ENCODE data around the gene IL12RB1.

Gene IL12RB1

DNA sequence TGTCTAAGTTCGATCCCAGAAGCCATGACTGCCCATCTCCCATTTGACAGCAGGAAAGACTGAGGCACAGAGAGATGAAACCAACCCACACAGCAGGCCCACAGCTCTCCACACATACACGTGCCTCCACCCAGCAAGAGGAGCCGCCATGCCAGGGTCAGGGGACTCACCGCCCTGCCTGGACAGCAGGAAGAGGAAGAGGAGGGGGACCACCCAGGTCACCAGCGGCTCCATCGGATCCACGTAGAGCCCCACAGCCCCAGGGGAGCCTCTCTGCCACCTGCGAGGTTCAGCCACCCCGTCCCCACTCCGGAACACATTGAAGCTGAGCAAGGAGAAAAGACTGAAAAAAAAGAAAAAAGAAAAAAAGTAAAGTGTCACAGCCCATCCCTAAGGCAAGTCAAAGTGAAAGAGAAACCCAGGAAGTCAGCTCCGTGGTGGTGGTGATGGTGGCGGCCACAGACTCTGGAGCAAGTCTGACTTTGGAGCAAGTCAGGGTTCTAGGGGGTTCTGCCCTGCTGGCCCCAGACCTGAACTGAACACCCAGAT lies at the start of gene IL12RB1:
Gene IL12RB1, minus strand, starts transcription at position 345 of the 549 bp plus-strand sequence. Its CDS starts 111 bp downstream, at position 234.
- DNase-seq (ENCODE audit: low read depth in 1 of 2, low spot score in 1 of 2) = peak in 1 of 2 donors; percentile 47

DNA sequence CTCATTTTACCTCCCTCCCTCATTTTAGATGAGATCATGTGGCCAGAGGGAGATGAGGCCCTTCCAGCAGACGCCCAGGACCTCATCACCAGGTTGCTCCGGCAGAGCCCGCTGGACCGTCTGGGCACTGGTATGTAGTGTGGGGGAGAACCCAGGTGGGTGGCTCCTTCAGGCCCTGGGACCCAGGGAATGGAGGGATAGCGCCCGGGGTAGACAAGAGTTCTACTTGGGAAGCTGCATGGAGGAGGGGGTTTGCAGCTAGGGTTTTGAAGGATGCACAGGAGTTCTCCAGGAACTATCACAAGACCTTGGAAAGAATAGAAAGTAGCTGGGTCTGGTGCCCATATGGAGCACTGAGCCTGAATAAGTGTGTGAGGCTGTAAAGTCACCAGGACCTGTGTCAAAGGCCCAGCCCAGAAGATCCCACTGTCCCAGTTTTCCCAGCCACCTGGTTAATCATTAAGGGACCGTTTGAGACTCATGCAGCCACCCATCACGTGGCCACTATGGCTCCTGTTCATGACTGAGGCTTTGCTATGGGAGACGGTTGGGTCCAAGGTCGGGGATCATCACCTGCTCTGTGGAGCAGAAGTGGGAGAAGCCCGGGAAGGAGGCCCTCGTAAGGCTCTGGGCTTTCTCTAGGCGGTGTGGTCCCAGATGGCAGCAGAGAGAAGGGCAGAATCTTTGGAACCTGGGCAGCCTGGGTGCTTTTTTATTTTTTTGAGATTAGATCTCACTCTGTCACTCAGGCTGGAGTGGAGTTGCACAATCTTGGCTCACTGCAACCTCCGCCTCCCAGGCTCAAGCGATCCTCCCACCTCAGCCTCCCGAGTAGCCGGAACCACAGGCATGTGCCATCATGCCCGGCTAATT lies 49.2 kb upstream of the IL12RB1 start:
- DNase-seq (ENCODE audit: low read depth in 1 of 2, low spot score in 1 of 2) = no peak

- DNase-seq (ENCODE audit: low read depth in 1 of 2, low spot score in 1 of 2) = no peak
Observed at GRCh38 chr19:18131841-18132596, 45.3 kb upstream of the IL12RB1 start.

GRCh38 chr19:18130523-18131242 lies 43.9 kb upstream of the IL12RB1 start:
- no peak for DNase-seq (ENCODE audit: low read depth in 1 of 2, low spot score in 1 of 2)

- DNase-seq (ENCODE audit: low read depth in 1 of 2, low spot score in 1 of 2) = no peak
Observed at GRCh38 chr19:18128805-18129204, 42.1 kb upstream of the IL12RB1 start.

GRCh38 chr19:18128044-18128443 lies 41.3 kb upstream of the IL12RB1 start:
- no peak for DNase-seq (ENCODE audit: low read depth in 1 of 2, low spot score in 1 of 2)

DNA sequence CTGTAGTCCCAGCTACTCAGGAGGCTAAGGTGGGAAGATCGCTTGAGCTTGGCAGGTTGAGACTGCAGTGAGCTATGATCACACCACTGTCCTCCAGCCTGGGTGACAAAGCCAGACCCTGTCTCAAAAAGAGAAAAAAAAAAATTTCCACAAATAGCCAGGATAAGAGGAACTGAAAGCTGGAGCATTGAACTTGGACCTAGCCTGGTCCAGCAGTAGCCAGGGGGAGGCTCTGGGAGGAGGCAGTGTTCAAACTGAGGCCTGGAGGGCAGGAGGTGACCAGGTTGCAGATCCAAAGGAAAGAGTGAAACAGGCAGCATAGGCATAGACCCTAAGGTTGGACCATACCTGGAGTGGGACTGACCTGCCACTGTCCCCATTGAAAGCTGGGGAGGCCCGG lies 39.4 kb upstream of the IL12RB1 start:
- no peak for DNase-seq (ENCODE audit: low read depth in 1 of 2, low spot score in 1 of 2)

GRCh38 chr19:18123819-18124218 lies 37.1 kb upstream of the IL12RB1 start:
- DNase-seq (ENCODE audit: low read depth in 1 of 2, low spot score in 1 of 2) = no peak

GRCh38 chr19:18122860-18123795 lies 36.4 kb upstream of the IL12RB1 start:
- DNase-seq (ENCODE audit: low read depth in 1 of 2, low spot score in 1 of 2) = no peak

DNA sequence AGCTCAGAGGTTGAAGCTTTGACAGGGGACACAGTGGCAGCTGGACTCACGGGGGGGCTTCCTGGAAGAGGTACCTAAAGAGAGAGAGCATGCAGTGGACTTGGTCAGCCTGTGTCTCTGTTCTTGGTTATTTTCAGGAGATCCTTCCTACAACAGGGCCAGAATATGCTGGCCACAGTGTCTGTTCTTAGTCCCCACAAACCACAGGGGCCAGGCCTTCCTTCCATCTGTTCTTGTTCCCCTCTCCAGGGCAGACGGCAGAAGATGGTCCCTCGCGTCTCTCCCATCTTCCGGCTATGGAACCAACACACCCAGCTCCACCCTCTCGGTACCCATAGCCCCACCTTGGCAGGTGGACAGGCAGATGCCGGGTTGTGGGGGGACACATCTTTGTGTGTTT lies 35.7 kb upstream of the IL12RB1 start:
- no peak for DNase-seq (ENCODE audit: low read depth in 1 of 2, low spot score in 1 of 2)

DNA sequence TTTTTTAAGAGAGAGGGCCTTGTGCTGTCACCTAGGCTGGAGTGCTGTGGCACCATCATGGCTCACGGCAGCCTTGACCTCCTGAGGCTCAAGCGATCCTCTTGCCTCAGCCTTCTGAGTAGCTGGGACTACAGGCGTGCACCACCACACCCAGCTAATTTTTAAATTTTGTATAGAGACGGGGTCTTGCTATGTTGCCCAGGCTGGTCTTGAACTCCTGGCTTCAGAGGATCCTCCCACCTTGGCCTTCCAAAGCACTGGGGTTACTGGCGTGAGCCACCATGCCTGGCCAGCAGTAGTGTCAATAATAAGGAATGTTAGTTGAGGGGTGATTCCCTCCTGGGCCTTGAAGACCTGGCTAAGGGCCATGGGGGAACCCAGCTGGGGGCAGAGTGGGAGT lies 34.4 kb upstream of the IL12RB1 start:
- DNase-seq (ENCODE audit: low read depth in 1 of 2, low spot score in 1 of 2) = no peak

DNA sequence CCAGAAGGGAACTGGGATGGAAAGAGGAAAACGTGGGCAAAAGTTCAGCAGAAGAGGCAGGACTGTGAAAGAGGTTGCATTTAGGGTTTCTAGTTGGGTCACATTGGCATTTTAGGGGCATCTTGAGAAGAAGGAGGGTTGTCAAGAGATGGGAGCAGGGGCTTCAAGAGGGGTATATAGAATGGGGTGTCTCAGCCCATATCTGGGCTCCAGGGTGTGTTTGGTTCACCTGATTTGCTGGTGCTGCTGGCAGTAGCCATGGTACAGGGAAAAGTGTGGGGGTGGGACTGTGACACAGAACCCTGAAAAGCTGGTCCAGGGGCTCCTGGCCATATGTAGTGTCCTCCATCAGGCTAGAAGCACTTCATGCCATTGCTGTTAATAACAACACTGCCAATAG lies 33.4 kb upstream of the IL12RB1 start:
- no peak for DNase-seq (ENCODE audit: low read depth in 1 of 2, low spot score in 1 of 2)

GRCh38 chr19:18119717-18120105 lies 33.0 kb upstream of the IL12RB1 start:
- no peak for DNase-seq (ENCODE audit: low read depth in 1 of 2, low spot score in 1 of 2)

DNA sequence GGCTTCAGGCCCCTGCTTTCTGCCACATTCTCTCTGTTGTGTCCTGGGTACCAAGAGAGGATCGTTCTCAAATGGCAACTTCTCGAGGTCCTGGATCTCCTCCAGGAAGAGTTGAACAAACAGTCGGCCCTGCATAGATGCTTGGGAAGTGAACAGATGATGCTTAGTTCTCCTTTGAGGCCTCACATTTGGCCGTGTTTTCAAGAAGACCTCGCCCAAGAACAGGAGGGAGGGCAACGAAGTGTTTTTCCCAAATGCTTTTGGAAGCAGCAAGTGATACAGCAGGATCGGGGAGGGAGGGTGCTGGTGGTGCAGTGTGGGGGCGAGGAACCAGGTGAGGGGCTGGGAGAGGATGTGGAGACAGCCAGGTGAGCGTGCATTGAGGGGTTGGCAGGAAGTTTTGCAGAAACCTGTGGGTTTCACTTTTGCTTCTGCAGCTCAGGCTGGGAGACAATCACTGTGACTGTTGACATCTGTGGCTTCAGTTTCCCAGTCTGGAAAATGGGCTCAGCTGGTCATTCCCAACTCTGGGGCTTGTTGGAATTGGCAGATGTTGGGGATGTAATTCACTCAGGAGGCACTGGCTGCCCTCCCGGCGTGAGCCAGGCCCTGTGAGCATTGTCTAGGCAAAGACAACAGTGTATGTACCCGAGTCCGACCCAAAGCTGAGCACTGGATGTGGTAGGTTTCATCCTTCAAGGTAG lies 32.4 kb upstream of the IL12RB1 start:
- peak in 1 of 2 donors; percentile 41 for DNase-seq (ENCODE audit: low read depth in 1 of 2, low spot score in 1 of 2)

GRCh38 chr19:18118420-18119012 lies 31.8 kb upstream of the IL12RB1 start:
- DNase-seq (ENCODE audit: low read depth in 1 of 2, low spot score in 1 of 2) = no peak

GRCh38 chr19:18117692-18118378 lies 31.1 kb upstream of the IL12RB1 start:
- peak; percentile 87 to 95 for DNase-seq (ENCODE audit: low read depth in 1 of 2, low spot score in 1 of 2)

GRCh38 chr19:18117364-18117691 lies 30.6 kb upstream of the IL12RB1 start:
- DNase-seq (ENCODE audit: low read depth in 1 of 2, low spot score in 1 of 2) = no peak

GRCh38 chr19:18114483-18114882 lies 27.7 kb upstream of the IL12RB1 start:
- DNase-seq (ENCODE audit: low read depth in 1 of 2, low spot score in 1 of 2) = no peak

DNA sequence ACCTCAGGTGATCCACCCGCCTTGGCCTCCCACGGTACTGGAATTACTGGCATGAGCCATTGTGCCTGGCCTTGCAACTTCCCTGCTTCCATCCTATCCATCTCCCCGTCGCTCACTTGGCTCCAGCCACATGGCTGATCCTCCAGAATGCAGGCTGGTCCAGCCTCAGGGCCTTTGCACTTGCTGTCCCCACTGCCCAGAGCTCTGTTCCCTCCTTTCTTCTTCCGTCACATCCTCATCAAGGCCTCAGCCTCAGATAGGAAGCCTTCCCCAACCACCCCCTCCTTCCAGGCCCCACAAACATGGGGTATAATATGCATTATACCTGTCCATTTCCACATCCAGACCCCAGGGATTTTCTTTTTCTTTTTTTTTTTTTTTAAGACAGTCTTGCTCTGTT lies 27.1 kb upstream of the IL12RB1 start:
- no peak for DNase-seq (ENCODE audit: low read depth in 1 of 2, low spot score in 1 of 2)

Measured in activated CD4-positive, alpha-beta T cell treated with anti-CD3 and anti-CD28 coated beads, Interleukin-2, amount 50 U/mL, for 24 hours (primary cell).